HG02981 (cell line): Measurements from ENCODE around the gene ADCY3.

Experiments used
- ATAC-seq: cut with Tn5 transposase; IDR thresholded peaks from one replicate; pipeline ENCODE4 v1.9.1; 2021; ENCODE audit warnings: mild to moderate bottlenecking, moderate library complexity; ENCODE audit not compliant: unreplicated experiment

The ADCY3 gene

DNA sequence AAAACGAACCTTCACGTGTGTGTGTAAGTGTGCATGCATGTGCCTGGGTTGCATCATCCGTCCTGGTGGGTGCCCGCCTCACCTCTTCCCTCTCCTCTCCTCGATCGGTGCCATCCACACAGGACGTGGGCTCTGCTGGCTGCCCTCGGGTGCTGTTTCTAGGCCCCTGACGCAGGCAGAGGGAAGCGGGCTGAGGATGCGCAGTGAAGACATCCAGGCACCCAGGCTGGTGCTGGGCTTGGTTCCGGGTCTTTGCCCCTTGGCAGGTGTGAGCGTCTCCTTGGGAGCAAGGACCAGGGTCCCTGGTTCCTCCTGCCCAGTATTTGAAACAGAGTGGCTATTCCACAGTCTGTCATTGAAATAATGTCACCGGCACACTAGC, 6.2 kb upstream of the ADCY3 start:
- no peak for ATAC-seq

DNA sequence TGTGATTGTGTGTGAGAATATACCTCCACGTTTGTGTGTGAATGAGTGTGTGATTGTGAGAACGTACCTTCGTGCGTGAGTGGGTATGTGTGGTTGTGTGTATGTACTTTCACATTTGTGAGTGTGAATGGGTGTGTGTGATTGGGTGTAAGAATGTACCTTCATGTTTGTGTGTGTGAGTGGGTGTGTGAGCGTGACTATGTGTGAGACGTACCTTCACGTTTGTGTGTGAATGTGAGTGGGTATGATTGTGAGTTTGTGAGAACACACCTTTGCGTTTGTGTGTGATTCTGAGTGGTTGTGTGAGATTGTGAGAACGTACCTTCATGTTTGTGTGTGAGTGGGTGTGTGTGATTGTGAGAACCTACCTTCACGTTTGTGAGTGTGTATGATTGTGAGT, 5.8 kb upstream of the ADCY3 start:
- ATAC-seq = no peak

DNA sequence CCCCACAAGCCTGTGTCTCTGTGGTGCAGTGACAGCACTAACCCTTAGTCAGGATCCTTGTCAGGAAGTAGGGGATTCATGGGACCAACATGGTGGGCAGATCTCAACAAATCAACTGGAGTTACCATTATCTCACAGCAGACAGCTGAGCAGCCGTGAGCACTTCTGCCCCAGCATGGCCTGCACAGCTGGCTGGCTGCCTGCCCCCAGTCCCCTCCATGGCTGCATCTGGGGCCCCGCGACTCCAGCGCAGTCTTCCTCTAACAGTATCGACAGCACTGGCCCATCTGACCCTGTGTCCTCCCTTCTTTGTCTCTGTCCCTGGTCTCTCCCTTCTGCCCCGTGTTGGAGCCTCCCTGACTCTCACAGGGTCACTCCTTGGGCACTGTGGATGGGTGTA, 4.7 kb upstream of the ADCY3 start:
- ATAC-seq = no peak

DNA sequence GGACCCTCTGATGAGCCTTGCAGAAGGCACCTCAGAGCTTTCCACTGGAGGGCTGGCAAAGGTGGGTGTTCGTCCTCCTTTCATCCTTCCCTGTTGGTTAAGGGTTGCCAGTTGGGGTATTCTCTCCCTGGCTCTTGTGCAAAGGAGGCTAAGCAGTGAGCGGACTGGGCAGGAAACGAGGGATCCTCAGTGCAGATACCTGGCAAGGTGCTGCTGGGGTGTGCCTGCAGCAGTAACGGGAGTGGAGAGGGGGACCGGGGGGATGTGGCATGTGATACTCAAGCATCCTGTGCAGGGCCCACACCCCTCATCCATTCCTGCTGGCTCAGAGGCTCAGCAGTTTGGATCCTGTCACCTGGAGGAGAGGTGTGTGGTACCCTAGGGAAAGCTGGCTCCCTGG, 4.2 kb upstream of the ADCY3 start:
- ATAC-seq = no peak

DNA sequence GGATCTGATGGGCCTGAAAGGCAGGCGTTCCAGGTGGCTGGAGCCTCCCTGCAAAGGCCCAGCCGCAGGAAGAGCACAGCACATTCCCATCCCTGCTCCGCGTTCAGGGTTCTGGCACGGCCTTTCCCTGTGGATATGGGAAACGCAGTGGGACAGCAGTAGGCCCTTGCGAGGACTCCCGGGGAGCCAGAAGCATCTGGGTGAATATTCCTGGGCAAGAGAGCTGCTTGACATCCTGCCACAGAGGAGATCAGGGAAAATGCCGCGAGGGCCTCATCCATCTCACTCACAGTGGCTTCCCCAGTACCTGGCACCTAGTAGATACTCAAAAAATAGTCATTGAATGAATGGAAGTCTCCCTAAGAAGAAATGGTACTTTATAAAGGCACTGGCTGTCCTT, 3.1 kb upstream of the ADCY3 start:
- ATAC-seq = no peak

DNA sequence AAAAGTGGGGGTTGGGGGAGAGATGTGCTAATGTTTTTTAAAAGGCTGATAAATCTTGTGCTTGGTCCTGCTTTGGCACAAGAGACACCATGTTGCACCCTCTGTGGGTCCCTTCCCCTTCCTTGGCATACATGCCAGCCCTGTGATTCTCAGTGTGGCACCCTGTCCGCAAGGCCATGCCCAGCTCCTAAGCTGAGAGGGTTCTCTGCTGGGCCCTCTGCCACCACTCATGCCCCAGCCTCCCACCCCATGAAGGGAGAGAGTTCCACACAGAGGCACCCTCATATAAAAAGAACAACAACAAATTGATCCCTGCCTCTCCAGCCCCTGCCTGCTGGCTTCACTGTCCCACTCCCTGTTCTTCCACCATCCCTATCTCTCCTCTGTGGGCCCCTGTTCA, 2.5 kb upstream of the ADCY3 start:
- ATAC-seq = no peak

DNA sequence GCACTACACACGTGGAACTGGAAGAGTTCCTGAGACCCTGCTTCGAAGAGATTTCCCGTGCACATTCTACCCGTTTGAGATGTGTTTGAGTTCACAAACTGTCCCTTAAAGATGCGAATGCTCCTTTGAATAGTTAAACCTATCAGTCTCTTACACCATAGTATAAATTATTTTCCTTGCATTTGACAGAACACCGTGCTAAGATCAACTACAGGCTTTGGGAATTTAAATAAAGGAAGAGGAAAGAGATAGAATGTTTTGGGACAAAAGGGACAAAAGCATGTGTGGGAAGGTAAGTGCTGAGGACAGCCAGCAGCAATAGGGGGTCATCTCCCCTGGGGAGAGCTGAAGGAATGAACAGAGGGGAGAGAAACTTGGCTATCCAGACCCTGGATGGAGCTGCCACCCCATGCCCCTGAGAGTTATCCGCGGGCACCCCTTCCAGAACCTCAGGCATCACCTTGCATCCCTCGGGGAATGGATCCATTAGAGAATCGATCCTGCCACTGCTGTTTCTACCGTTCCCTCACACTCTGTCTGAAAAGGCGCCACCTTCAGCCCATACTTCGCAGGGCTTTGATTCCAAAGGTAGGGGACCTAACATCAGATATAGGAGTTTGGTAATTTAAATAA, 888 bp upstream of the ADCY3 start:
- peak; percentile 4 for ATAC-seq

DNA sequence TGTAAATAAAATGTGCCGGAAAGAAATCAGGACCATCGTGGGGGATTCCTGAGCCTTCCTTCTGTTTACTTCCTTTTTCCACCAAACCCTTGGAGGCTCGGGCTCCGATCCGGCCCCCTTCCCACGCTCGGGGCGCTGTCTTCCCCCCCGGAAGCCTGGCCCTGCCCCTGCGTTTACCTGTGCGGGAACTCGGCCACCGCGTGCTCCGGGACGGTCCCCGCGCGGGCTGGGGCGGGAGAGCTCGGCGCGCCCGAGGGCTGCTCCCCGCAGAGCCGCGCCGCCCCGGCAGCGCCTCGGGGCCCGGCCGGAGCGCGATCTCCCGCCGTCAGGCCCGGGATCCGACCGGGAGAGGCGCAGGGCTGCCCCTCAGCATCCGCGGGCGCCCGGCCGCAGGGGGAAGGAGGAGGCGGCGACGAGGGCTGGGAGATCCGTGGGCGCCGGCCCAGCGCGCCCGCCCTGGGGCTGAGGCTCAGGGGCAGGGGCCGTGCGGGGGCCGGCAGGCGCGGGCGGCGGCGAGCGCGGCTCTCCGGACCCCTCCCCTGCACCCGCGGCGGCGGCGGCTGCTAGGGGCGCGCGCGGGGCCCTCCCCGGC, 435 bp downstream of the ADCY3 start:
- ATAC-seq = peak; percentile 23

DNA sequence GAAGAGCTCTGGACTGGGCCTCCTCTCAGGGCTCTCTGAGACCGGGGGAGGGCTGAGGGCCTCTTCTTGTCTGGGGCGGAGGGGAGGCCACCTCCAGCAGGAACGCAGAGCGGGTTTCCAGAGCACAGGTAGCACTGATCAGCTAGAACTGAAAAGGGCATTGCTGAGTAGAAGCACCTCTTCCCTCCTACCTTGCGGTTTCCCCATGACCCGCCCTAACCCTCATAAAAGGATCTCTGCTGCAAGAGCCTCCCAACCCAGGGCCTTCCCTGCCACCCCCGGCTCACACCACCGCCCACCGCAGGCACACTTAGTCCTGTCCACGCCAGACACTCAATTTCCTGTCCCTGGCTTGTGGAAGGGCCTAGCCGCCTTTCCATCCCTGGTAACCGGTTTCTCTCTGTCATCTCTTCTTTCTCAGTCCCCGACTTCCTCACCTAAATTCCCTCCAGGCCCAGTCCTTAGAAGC, 966 bp downstream of the ADCY3 start:
- no peak for ATAC-seq

DNA sequence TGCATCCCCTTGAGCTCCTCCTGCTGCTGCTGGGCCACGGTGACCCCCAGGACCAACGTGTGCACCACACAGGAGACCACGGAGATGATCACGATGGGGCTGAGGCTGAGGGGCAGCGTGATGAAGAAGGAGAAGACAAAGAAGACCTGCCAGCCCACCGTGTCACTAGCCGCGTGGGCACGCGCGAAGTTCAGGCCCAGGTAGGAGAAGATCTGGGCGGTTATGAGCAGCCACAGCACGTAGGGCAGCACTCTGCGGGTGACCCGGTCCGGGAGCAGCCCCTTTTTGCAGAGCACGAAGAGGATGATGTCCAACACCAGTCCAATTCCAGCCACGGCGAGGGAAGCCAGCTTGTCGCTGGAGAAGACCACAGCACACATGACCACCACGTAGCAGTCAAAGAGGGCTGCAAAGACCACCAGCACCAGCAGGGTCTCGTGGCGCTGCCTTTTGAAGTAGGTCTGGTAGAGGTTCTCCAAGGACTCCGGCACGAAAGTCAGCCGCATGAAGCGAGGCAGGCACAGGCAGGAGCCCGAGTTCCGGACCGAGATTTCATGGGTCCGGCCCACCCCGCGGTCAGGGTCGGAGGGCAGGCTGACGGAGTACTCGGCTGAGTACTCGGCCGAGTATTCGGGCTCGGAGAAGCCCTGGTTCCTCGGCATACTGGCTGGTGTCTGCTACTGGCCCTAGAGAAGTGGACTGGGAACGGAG, 1.6 kb downstream of the ADCY3 start:
- no peak for ATAC-seq

DNA sequence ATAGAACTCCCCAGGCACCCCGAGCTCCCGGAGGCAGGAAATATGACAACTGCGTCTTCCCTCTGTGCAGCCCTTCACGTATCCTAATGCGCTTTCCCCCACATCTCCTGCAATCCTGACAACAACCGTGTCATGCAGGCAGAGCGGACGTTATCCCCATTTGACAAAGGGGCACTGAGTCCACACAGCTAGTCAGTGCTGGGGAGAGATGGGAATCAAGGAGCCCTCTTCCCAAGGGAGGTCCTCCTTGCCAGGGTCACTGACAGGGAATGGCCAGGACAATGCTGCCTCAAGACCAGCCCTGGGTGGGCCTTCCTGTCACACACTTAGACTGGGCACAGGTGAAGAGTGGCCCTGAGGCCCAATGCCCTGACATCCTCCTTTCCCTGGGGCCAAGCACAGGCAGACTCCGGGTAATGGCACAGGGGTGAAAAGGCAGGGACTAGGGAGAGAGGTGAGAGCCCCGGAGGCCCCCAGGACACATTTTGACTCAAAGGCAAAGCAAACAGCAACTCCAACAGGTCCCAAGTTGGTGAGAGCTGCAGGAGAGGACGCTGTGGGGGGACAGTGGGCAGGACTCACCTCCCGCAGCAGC, 2.2 kb downstream of the ADCY3 start:
- no peak for ATAC-seq

DNA sequence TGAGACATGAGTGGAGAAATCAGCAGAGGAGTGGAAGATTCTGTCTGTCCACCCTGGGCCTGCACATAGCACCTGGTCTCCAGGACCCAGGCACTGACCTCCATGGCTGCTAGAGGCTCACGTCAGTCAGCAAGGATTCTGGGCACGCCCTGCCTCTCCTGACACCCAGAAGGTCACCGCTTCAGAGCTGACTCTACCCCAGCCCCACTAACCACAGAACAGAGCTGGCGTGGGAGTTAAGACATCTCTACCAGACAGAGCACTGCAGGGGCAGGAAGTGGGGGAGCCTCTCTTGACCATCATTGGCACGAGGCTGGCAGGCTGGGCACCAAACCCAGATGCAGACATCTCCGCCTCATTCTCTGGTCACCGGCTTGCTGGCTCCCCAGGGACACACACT, 3.0 kb downstream of the ADCY3 start:
- no peak for ATAC-seq

DNA sequence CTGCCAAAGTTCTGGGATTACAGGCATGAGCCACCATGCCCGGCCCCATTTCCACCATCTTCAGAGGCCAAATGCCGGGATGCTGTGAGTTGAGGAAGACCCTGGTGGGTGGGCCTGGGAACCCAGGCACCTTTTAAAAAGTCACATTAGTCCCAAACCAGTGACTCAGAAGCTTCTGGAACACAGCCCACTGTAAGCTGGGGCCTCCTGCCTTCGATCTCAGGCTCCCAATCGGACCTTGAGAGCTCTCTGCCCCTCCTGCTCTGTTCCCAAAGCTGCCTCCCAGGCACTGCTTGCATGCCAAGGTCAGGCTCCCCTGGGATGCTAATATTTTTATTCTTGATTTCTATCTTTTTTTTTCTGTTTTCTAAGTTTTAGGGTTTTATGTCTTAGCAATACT, 4.2 kb downstream of the ADCY3 start:
- ATAC-seq = no peak

DNA sequence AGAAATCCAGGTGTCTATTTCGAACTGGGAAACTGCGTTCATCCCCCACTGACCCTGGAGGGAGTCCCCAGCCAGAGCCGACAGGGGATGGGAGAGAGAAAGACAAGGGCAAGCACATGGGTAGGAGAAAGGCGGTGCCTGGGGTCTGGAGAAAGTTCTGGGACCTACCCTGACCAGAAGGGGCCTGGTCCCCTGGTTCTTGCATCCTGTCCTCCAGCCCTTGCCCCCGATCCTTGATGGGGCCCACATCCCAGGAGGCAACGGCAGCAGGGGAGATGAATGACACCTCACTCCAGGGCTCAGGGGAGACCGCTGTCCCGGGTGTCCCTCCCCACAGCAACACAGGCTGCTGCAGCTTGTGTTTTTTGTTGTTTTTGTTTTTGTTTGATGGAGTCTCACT, 4.9 kb downstream of the ADCY3 start:
- no peak for ATAC-seq

DNA sequence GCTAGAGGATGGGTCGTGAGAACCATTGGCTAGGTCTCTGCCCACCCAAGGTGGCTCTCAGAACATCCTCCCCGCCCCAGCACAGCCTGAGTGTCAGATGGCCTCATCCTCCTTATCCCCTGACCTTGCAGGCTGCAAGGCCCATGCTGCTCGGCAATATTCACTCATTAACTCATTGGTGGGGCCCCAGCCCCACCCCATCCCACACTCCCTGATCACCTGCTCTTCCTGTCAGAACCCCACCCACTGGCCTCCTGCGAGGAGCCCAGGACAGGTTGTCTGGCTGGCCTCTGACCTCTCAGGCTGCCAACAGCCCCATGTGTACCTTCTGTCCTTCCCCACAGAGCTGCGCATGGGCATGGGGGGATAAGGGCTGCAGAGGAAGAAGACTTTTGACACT, 5.3 kb downstream of the ADCY3 start:
- no peak for ATAC-seq

DNA sequence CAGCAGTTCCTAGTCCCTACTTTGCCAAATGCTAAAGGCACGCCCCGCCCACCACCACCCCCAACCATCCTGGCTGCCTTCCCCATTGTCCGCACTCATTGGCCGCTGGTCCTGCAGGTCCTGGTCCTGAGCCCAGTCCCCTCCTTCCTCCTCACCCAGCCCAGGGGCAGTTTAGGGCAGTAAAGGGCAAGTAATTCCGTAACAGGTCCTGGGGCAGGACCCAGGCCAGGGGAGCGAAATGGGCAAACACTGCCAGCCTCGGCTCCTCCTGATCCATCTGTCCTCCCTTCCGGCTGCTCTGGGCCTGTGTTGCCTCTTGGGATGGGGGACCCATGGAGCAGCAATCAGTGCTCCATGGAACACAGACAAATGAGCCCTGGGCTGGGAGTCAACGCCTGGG, 6.1 kb downstream of the ADCY3 start:
- no peak for ATAC-seq

DNA sequence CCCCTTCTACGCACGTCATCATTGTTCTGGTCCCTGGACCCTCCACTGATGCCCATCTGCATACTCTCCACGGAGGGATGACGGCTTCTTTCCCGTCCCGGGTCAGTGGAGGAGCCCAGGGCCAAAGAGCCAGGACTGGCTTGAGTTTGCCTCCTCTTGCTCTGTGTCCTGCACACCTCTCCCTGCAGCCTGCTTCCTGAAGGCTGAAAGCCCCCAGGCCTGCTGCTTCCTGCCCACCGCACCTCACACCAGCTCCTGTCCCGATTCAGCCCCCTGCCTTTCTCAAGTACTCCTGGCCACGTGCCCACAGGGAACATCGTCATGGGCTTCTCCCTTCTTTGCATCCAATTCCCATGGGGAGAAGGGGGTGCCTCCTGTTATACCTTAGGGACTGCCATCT, 7.1 kb downstream of the ADCY3 start:
- ATAC-seq = no peak

DNA sequence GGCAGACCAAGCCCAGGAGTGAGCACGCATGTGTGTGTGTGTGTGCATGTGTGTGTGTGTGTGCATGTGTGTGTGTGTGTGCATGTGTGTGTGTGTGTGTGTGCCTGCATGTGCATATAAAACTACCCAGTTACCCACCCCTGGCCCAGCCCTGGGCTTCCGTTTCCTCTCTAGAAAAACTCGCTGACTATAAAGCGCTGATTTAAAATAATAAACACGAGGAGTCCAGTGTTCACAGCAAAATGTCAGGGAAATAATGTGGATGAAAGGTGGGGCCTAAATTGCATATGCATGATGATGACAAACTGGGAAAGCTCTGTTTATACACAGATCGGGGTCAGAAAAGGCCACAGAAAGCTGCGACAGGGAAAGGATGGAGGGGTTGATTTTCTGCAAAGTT, 7.5 kb downstream of the ADCY3 start:
- ATAC-seq = no peak

DNA sequence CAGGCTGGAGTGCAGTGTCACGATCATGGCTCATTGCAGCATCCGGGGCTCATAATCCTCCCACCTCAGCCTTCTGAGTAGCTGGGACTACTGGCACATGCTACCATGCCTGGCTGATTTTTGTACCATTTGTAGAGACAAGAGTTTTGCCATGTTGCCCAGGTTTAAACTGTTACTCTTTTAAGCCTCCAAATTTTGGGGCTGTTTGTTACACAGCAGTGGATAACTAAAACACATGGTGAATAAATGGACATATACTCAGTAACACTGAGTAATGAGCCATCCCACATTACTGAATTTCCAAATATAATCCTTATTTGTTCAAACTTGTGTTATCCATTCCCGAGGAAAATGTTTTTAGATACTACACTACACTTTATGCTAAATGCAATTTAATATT, 9.8 kb downstream of the ADCY3 start:
- ATAC-seq = no peak

DNA sequence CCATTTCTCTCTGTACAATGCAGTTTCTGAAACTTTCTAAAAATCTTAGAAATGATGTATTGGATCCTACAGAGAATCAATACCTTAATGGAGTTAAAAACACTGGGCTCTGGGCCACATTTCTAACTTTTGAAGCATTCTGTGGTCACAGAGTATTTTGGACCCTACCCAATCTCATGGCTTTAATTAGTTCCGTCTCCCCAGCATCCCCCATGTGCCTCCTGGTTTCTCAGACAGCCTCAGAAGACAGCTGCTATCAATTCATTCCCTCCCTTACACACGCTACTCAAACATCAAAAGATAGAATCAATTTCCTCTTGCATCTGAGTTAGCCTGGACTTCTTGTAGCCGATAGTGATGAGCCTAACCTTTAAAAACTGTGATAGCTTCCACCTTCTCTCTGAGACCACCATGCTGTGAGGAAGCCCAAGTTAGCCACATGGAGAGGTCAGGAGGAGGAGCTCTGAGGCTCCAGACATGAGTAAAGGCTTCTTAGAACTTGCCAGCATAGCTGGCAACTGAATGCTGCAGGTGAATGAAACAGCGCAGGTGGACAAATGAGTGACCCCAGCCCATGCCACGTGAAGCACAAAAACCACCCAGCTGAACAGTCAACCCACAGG, 10.4 kb downstream of the ADCY3 start:
- no peak for ATAC-seq

DNA sequence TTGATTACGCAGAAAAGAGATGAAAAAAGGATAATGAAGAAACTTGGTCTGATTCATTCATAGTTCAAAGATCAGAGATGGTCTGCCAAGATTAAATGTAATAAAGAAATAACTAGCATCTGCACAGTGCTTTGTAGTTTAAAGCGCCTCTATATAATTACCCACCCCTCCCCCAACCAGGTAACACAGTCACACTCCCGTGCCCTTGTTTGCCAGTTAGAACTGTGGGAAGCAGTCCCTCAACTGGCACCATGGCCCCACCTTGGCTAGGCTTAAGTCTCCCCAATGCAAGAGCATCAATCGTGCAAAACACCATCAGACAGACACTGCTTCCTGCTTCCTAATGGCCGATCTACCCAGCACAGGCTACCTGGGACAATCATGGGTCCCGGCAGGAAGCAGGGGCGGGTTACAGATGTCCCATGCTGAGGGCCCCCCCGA, 11.6 kb downstream of the ADCY3 start:
- ATAC-seq = no peak

DNA sequence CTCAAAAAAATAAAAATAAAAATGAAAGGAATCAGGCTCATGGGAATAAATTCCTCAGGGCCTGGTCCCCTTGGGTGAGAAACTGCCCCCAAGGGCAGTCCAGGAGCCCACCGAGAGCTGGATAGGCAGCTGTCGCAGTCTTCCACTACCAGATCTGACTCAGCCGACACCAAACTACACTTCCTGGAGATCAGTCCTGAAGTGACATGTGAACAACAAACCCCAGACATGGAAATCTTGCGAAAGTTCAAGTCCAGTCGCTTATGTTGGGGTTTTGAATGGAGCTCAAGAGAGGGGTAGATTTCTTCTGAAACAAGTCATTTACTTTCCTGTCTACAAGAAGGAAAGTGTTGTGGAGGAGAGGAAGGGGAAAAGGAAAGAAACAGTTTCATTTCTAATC, 12.9 kb downstream of the ADCY3 start:
- ATAC-seq = no peak
